ENCODE measurements around the gene IL12RB1. TPM values are rescaled to one million over a fixed set of nuclear protein-coding genes. Genes with fewer than 3 reads are reported as not detected.

Gene IL12RB1
- total RNA-seq (2014; rRNA removed; shearing (Covaris generic)) (6.0 and 7.7 TPM in 2 replicates), total RNA-seq (2022) (26.0 and 41.7 TPM in 2 replicates), Bru-seq, nascent RNA (percentile 62 among the genes with signal in this experiment), BruChase-seq, experiment 1, labeled RNA remaining after a 6-hour chase (percentile 65 among the genes with signal in this experiment), BruChase-seq, experiment 2, labeled RNA remaining after a 2-hour chase (percentile 67 among the genes with signal in this experiment)
- long read RNA-seq, partial matches to known transcripts: 4 of 20 reads
- long read RNA-seq, other reads (novel, unspliced or antisense): 13 of 20 reads

DNA sequence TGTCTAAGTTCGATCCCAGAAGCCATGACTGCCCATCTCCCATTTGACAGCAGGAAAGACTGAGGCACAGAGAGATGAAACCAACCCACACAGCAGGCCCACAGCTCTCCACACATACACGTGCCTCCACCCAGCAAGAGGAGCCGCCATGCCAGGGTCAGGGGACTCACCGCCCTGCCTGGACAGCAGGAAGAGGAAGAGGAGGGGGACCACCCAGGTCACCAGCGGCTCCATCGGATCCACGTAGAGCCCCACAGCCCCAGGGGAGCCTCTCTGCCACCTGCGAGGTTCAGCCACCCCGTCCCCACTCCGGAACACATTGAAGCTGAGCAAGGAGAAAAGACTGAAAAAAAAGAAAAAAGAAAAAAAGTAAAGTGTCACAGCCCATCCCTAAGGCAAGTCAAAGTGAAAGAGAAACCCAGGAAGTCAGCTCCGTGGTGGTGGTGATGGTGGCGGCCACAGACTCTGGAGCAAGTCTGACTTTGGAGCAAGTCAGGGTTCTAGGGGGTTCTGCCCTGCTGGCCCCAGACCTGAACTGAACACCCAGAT is at the start of gene IL12RB1:
TSS of gene IL12RB1 (minus strand) at position 345 of the 549 bp plus-strand sequence. CDS start at position 234, 111 bp downstream.
- Histone ChIP-seq H3K4me2 (ENCODE audit: low read length) (peak within 1 kb of the TSS; percentile 78), H3K4me3 (ENCODE audit: low read depth, low read length, poor library complexity, severe bottlenecking) (peak within 1 kb of the TSS; percentile 60), H3K79me2 (ENCODE audit: insufficient read depth, low read depth, low read length) (no peaks in the 10 kb centered on the region), H3K9me3 (ENCODE audit: low read length) (no peaks in the 10 kb centered on the region), H3K9me2 (ENCODE audit: insufficient read depth, low read length) (no peaks in the 10 kb centered on the region), H2AFZ (ENCODE audit: low read length) (peak within 1 kb of the TSS; percentile 80), H3K4me1 (ENCODE audit: insufficient read depth, low read length, poor library complexity, severe bottlenecking) (peaks cover 58% of the 10 kb centered on the region), H3K27ac (ENCODE audit: low read depth, low read length, poor library complexity, severe bottlenecking) (peak within 1 kb of the TSS; percentile 66), H3K36me3 (ENCODE audit: insufficient read depth, low read length) (peaks cover 4% of the 10 kb centered on the region; the same call in 1 of the 2 replicates), H4K20me1 (ENCODE audit: insufficient read depth, low read length) (no peaks in the 10 kb centered on the region)
- DNase-seq (ENCODE audit: low spot score): peak; percentile 64
- ChIA-PET CTCF (ENCODE audit: unreplicated experiment) (interaction anchor here (0.6 kb wide), 1 partner anchor 78 kb away, joined by 4 read pairs; the partner anchor contains the start of gene ARRDC2), POLR2A (interaction anchor here (0.5 to 3.4 kb wide), 5 partner anchors 12 to 245 kb away, joined by 3 to 24 read pairs (median 4); partner anchors contain the start of gene MAST3)
- intact Hi-C loops (cut with micrococcal nuclease; ENCODE audit: unreplicated experiment): no loop called here
- no TSS peak for BruUV-seq (replicated peaks)
- no peak for TF ChIP-seq EZH2phosphoT487 (IDR thresholded peaks at IDR 0.05; ENCODE audit: borderline replicate concordance, low read depth, low read length)

DNA sequence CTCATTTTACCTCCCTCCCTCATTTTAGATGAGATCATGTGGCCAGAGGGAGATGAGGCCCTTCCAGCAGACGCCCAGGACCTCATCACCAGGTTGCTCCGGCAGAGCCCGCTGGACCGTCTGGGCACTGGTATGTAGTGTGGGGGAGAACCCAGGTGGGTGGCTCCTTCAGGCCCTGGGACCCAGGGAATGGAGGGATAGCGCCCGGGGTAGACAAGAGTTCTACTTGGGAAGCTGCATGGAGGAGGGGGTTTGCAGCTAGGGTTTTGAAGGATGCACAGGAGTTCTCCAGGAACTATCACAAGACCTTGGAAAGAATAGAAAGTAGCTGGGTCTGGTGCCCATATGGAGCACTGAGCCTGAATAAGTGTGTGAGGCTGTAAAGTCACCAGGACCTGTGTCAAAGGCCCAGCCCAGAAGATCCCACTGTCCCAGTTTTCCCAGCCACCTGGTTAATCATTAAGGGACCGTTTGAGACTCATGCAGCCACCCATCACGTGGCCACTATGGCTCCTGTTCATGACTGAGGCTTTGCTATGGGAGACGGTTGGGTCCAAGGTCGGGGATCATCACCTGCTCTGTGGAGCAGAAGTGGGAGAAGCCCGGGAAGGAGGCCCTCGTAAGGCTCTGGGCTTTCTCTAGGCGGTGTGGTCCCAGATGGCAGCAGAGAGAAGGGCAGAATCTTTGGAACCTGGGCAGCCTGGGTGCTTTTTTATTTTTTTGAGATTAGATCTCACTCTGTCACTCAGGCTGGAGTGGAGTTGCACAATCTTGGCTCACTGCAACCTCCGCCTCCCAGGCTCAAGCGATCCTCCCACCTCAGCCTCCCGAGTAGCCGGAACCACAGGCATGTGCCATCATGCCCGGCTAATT is 49.2 kb upstream of the IL12RB1 start:
- DNase-seq (ENCODE audit: low spot score): no peak
- Histone ChIP-seq H3K9me2 (ENCODE audit: insufficient read depth, low read length) (no peaks in the 10 kb centered on the region), H3K4me1 (ENCODE audit: insufficient read depth, low read length, poor library complexity, severe bottlenecking) (no peaks in the 10 kb centered on the region), H4K20me1 (ENCODE audit: insufficient read depth, low read length) (no peaks in the 10 kb centered on the region), H3K4me3 (ENCODE audit: low read depth, low read length, poor library complexity, severe bottlenecking) (no peak overlapping the region), H3K9me3 (ENCODE audit: low read length) (no peaks in the 10 kb centered on the region), H3K4me2 (ENCODE audit: low read length) (no peak overlapping the region), H3K36me3 (ENCODE audit: insufficient read depth, low read length) (peaks cover 90% of the 10 kb centered on the region), H3K27ac (ENCODE audit: low read depth, low read length, poor library complexity, severe bottlenecking) (no peak overlapping the region), H3K79me2 (ENCODE audit: insufficient read depth, low read depth, low read length) (no peaks in the 10 kb centered on the region), H2AFZ (ENCODE audit: low read length) (no peak overlapping the region)
- CTCF ChIA-PET (ENCODE audit: unreplicated experiment): no interaction called here
- BruUV-seq (replicated peaks): no TSS peak
- intact Hi-C loops (cut with micrococcal nuclease; ENCODE audit: unreplicated experiment): no loop called here
- POLR2A ChIA-PET: no interaction called here
- TF ChIP-seq, protein P1, sequence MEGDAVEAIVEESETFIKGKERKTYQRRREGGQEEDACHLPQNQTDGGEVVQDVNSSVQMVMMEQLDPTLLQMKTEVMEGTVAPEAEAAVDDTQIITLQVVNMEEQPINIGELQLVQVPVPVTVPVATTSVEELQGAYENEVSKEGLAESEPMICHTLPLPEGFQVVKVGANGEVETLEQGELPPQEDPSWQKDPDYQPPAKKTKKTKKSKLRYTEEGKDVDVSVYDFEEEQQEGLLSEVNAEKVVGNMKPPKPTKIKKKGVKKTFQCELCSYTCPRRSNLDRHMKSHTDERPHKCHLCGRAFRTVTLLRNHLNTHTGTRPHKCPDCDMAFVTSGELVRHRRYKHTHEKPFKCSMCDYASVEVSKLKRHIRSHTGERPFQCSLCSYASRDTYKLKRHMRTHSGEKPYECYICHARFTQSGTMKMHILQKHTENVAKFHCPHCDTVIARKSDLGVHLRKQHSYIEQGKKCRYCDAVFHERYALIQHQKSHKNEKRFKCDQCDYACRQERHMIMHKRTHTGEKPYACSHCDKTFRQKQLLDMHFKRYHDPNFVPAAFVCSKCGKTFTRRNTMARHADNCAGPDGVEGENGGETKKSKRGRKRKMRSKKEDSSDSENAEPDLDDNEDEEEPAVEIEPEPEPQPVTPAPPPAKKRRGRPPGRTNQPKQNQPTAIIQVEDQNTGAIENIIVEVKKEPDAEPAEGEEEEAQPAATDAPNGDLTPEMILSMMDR (conservative IDR thresholded peaks at IDR 0.05; ENCODE audit: low read length): no peak
- no peak for TF ChIP-seq EZH2phosphoT487 (IDR thresholded peaks at IDR 0.05; ENCODE audit: borderline replicate concordance, low read depth, low read length)

DNA sequence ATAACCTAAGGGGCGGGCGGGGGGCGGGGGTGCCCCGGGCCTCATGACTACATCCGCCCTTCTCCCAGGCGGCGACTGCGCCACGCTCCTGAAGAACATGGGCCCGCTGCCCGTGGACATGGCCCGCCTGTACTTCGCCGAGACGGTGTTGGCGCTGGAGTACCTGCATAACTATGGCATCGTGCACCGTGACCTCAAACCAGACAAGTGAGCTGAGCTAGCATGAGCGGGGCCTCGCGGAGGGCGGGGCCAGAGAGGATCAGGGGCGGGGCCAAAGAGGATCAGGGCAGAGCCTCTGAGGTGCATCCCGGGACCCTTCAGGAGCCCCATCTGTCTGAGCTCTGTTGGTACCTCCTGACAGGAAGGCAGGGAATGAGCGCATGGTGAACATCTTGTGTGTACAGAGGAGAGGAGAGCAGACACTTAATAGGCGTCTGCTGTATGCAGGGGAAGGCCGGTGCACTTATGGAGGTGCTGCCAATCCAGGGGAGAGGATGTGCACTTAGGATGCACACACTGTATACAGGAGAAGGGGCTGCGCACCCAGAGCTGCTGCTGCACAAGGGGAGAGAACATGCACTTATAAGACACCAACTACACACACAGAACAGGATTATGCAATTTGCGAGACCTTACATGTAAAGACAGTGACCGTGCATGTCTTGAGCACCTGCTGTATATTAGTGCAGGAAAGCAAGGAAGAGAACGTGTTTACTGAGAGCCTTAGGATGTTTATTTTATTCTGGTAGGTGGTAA is 45.3 kb upstream of the IL12RB1 start:
- Histone ChIP-seq H3K4me3 (ENCODE audit: low read depth, low read length, poor library complexity, severe bottlenecking) (no peak overlapping the region), H3K4me2 (ENCODE audit: low read length) (no peak overlapping the region), H3K79me2 (ENCODE audit: insufficient read depth, low read depth, low read length) (no peaks in the 10 kb centered on the region), H4K20me1 (ENCODE audit: insufficient read depth, low read length) (no peaks in the 10 kb centered on the region), H3K36me3 (ENCODE audit: insufficient read depth, low read length) (peaks cover 86% of the 10 kb centered on the region), H3K9me2 (ENCODE audit: insufficient read depth, low read length) (no peaks in the 10 kb centered on the region), H3K9me3 (ENCODE audit: low read length) (no peaks in the 10 kb centered on the region), H3K4me1 (ENCODE audit: insufficient read depth, low read length, poor library complexity, severe bottlenecking) (no peaks in the 10 kb centered on the region), H2AFZ (ENCODE audit: low read length) (no peak overlapping the region), H3K27ac (ENCODE audit: low read depth, low read length, poor library complexity, severe bottlenecking) (no peak overlapping the region)
- ChIA-PET POLR2A (no interaction called here), CTCF (ENCODE audit: unreplicated experiment) (no interaction called here)
- intact Hi-C loops (cut with micrococcal nuclease; ENCODE audit: unreplicated experiment): no loop called here
- DNase-seq (ENCODE audit: low spot score): no peak
- no peak for TF ChIP-seq EZH2phosphoT487 (IDR thresholded peaks at IDR 0.05; ENCODE audit: borderline replicate concordance, low read depth, low read length)
- no TSS peak for BruUV-seq (replicated peaks)

Measured in OCI-LY7 (cell line).